NB4 (cell line): ENCODE data around the gene CDH22.

Experiments
- CTCF ChIP-seq: IDR thresholded peaks from one replicate; pipeline ENCODE4 v1.5.1; 2012; ENCODE audit warnings: low read depth, low read length
- MAX ChIP-seq: IDR thresholded peaks from 2 replicates; pipeline ENCODE4 v1.6.1; 2011; ENCODE audit warnings: low read depth, low read length
- POLR2A ChIP-seq: IDR thresholded peaks from 2 replicates; pipeline ENCODE4 v1.6.1; 2011; ENCODE audit warnings: mild to moderate bottlenecking; ENCODE audit not compliant: insufficient read length; ENCODE audit errors: extremely low read depth

GRCh38 chr20:46343348-46343974 lies 35.2 kb upstream of the CDH22 start:
- TF ChIP-seq CTCF (no peak), POLR2A (no peak), MAX (no peak)
